HepG2 (cell line): ENCODE data around the gene P2RX1.

Experiments used
- ATF3 ChIP-seq: sonication (generic); formaldehyde crosslinking; IDR thresholded peaks from 2 replicates; pipeline ENCODE4 v1.4.0; 2020; ENCODE audit warnings: missing genetic modification reagents
- CTCF ChIP-seq: sonication (generic); formaldehyde crosslinking; IDR thresholded peaks from 2 replicates; pipeline ENCODE4 v1.5.0; 2020; ENCODE audit warnings: mild to moderate bottlenecking, missing genetic modification reagents, moderate library complexity
- EP300 ChIP-seq, 3 experiments: sonication (generic) in 1 of 3; formaldehyde crosslinking in 1 of 3; IDR thresholded peaks; 2 replicates each; pipeline versions ENCODE4 v1.5.1 to v1.6.1; 2011 to 2020; ENCODE audit warnings: low read depth in 2 of 3, low read length in 2 of 3, borderline replicate concordance in 1 of 3, improper control_type of control experiment in 1 of 3, mild to moderate bottlenecking in 1 of 3, missing genetic modification reagents in 1 of 3, moderate library complexity in 1 of 3
- KDM1A ChIP-seq: IDR thresholded peaks from 2 replicates; pipeline ENCODE4 v1.6.1; 2016; ENCODE audit warnings: missing compliant biosample characterization
- NPAS2 ChIP-seq: sonication (generic); formaldehyde crosslinking; IDR thresholded peaks from 2 replicates; pipeline ENCODE4 v1.8.0; 2022; ENCODE audit warnings: mild to moderate bottlenecking, missing genetic modification reagents, borderline replicate concordance
- ZNF121 ChIP-seq: sonication (generic); formaldehyde crosslinking; IDR thresholded peaks from 2 replicates; pipeline ENCODE4 v1.5.0; 2020; ENCODE audit warnings: mild to moderate bottlenecking, missing genetic modification reagents
- ZNF3 ChIP-seq: IDR thresholded peaks from 2 replicates; pipeline ENCODE4 v1.7.0; 2017; ENCODE audit warnings: inconsistent platforms

- TF ChIP-seq ZNF121 (no peak), EP300 (IDR thresholded peaks at IDR 0.05; ENCODE audit: low read depth in 2 of 2, low read length in 2 of 2) (no peak), EP300 (CRISPR knock-in tag; IDR thresholded peaks at IDR 0.05; ENCODE audit: borderline replicate concordance) (no peak), ATF3 (no peak), NPAS2 (CRISPR knock-in tag) (no peak), KDM1A (CRISPR knock-in tag) (no peak), ZNF3 (CRISPR knock-in tag) (no peak), CTCF (CRISPR knock-in tag) (no peak)
Measured at GRCh38 chr17:3961564-3962047, 45.3 kb upstream of the P2RX1 start.
